Ascending aorta (tissue), 2 donors: Measurements from ENCODE around the gene CLTA. TPM values are rescaled to one million over a fixed set of nuclear protein-coding genes. Genes with fewer than 3 reads are reported as not detected.
"Not testable (repeated sequence)": the region's sequence is repeated elsewhere in the genome, so short reads cannot be mapped to it uniquely, and the experiment has no call there.

Source experiments
- DNase-seq, 2 donors: peaks; one replicate each; pipeline ENCODE4 v3.0.0-alpha.2; 2019; ENCODE audit warnings: low spot score in 2 of 2
- H3K27ac ChIP-seq, 2 donors: fragments of 200-600 bp; sonication (generic); one replicate each; pipeline ENCODE4 v1.5.1; 2016 to 2017; ENCODE audit warnings: mild to moderate bottlenecking in 1 of 2
- H3K27me3 ChIP-seq: fragments of 200-600 bp; sonication (generic); one replicate; pipeline ENCODE4 v1.5.1; 2017
- H3K36me3 ChIP-seq, 2 donors: fragments of 200-600 bp; sonication (generic); one replicate each; pipeline ENCODE4 v1.5.1; 2016
- H3K4me1 ChIP-seq, 2 donors: fragments of 200-600 bp; sonication (generic); one replicate each; pipeline ENCODE4 v1.5.1; 2016 to 2017; ENCODE audit warnings: mild to moderate bottlenecking in 1 of 2
- H3K4me3 ChIP-seq, 2 donors: fragments of 200-600 bp; sonication (generic); one replicate each; pipeline ENCODE4 v1.5.1; 2016 to 2017; ENCODE audit warnings: mild to moderate bottlenecking in 1 of 2
- H3K9me3 ChIP-seq, 2 donors: fragments of 200-600 bp; sonication (generic); one replicate each; pipeline ENCODE4 v1.5.1; 2016
- CTCF ChIP-seq, 3 experiments: fragments of 200-600 bp in 2 of 3; fragments of 450-650 bp in 1 of 3; sonication (generic) in 2 of 3; IDR thresholded peaks; one replicate each; pipeline ENCODE4 v1.5.1; 2016 to 2019; ENCODE audit warnings: antibody characterized with exemption in 3 of 3, mild to moderate bottlenecking in 1 of 3, moderate library complexity in 1 of 3
- intact Hi-C: fragments of 100-400 bp; cut with DNase I; formaldehyde crosslinking; loops from one replicate; pipeline ENCODE4 v1.15.1; 2023
- total RNA-seq: library from RNA; depleted of rRNA; stranded (reverse); fragments of >200 nt; gene quantifications from one replicate; pipeline ENCODE4 v1.1.0, GENCODE V29; 2016

Gene CLTA
- total RNA-seq, 1 donor from 2014 or later: 222 TPM

- intact Hi-C loops: no loop called here
- TF ChIP-seq CTCF (IDR thresholded peaks at IDR 0.05): no peak
- Histone ChIP-seq H3K4me3 (no peak overlapping the region), H3K27me3 (no peaks in the 10 kb centered on the region), H3K9me3 (no peaks in the 10 kb centered on the region), H3K4me1 (peaks cover 0 to 13% of the 10 kb centered on the region in 2 donors), H3K27ac (peak overlapping the region; percentile 75 to 78), H3K36me3 (peaks cover 4 to 16% of the 10 kb centered on the region in 2 donors)
- no peak for DNase-seq
Measured at GRCh38 chr9:36154331-36154952, 36.3 kb upstream of the CLTA start.

- H3K27me3 ChIP-seq: no peaks in the 10 kb centered on the region
- peaks cover 4 to 15% of the 10 kb centered on the region in 2 donors for H3K36me3 ChIP-seq
- no peak overlapping the region for H3K27ac ChIP-seq
- no peaks in the 10 kb centered on the region for H3K9me3 ChIP-seq
- H3K4me3 ChIP-seq: no peak overlapping the region
- TF ChIP-seq CTCF (IDR thresholded peaks at IDR 0.05): no peak
- intact Hi-C loops: no loop called here
- DNase-seq: no peak
- H3K4me1 ChIP-seq: peaks cover 0 to 10% of the 10 kb centered on the region in 2 donors
Measured at GRCh38 chr9:36156116-36156515, 34.6 kb upstream of the CLTA start.

GRCh38 chr9:36158122-36158521 is 32.6 kb upstream of the CLTA start:
- TF ChIP-seq CTCF (IDR thresholded peaks at IDR 0.05): no peak
- H3K4me1 ChIP-seq: peaks cover 0 to 17% of the 10 kb centered on the region in 2 donors
- DNase-seq: no peak
- no peaks in the 10 kb centered on the region for H3K27me3 ChIP-seq
- H3K9me3 ChIP-seq: no peaks in the 10 kb centered on the region
- intact Hi-C loops: no loop called here
- H3K36me3 ChIP-seq: peaks cover 4 to 7% of the 10 kb centered on the region in 2 donors
- no peak overlapping the region for H3K4me3 ChIP-seq
- H3K27ac ChIP-seq: peak overlapping the region; percentile 75 to 80

- no peaks in the 10 kb centered on the region for H3K27me3 ChIP-seq
- intact Hi-C loops: no loop called here
- H3K36me3 ChIP-seq: peaks cover 4 to 7% of the 10 kb centered on the region in 2 donors
- no peak for TF ChIP-seq CTCF (IDR thresholded peaks at IDR 0.05)
- H3K4me1 ChIP-seq: peaks cover 4 to 22% of the 10 kb centered on the region in 2 donors
- H3K9me3 ChIP-seq: no peaks in the 10 kb centered on the region
- H3K4me3 ChIP-seq: no peak overlapping the region
- no peak for DNase-seq
- H3K27ac ChIP-seq: peak overlapping the region; percentile 75 to 80
Measured at GRCh38 chr9:36158917-36159316, 31.8 kb upstream of the CLTA start.

- DNase-seq, H3K27me3 ChIP-seq, H3K4me3 ChIP-seq, H3K36me3 ChIP-seq, H3K9me3 ChIP-seq, intact Hi-C loops: not testable (repeated sequence)
- H3K4me1 ChIP-seq: peaks cover 4 to 25% of the 10 kb centered on the region in 2 donors
- H3K27ac ChIP-seq: peak overlapping the region; percentile 75 to 80
Measured at GRCh38 chr9:36159509-36159908, 31.2 kb upstream of the CLTA start.

- H3K27ac ChIP-seq: peak overlapping the region; percentile 75 to 80
- H3K4me1 ChIP-seq: peaks cover 4 to 26% of the 10 kb centered on the region in 2 donors
- not testable (repeated sequence) for H3K36me3 ChIP-seq, H3K27me3 ChIP-seq, H3K4me3 ChIP-seq, H3K9me3 ChIP-seq, DNase-seq
- intact Hi-C loops: loop anchor here (10.0 kb wide), 1 partner anchor 255 kb away; the partner anchor contains the start of genes HRCT1 and SPAAR
Measured at GRCh38 chr9:36160126-36160525, 30.6 kb upstream of the CLTA start.
